ENCODE data around the gene ZNF625.
"Not testable (repeated sequence)": the region's sequence is repeated elsewhere in the genome, so short reads cannot be mapped to it uniquely, and the experiment has no call there.

The ZNF625 gene

GRCh38 chr19:12137221-12137940 is 19.2 kb downstream of the ZNF625 start:
- no peak for DNase-seq (ENCODE audit: low read depth)

- DNase-seq (ENCODE audit: low read depth): no peak
Measured at GRCh38 chr19:12133069-12133468, 23.5 kb downstream of the ZNF625 start.

- DNase-seq (ENCODE audit: low read depth): no peak
Measured at GRCh38 chr19:12126707-12127106, 29.8 kb downstream of the ZNF625 start.

GRCh38 chr19:12117201-12117970 is 39.1 kb downstream of the ZNF625 start:
- DNase-seq (ENCODE audit: low read depth): no peak

- DNase-seq (ENCODE audit: low read depth): no peak
Measured at GRCh38 chr19:12113121-12113520, 43.4 kb downstream of the ZNF625 start.

GRCh38 chr19:12112701-12113100 is 43.8 kb downstream of the ZNF625 start:
- no peak for DNase-seq (ENCODE audit: low read depth)

- no peak for DNase-seq (ENCODE audit: low read depth)
Measured at GRCh38 chr19:12111943-12112637, 44.4 kb downstream of the ZNF625 start.

- no peak for DNase-seq (ENCODE audit: low read depth)
Measured at GRCh38 chr19:12111176-12111575, 45.4 kb downstream of the ZNF625 start.

GRCh38 chr19:12103909-12104308 is 52.6 kb downstream of the ZNF625 start:
- DNase-seq (ENCODE audit: low read depth): not testable (repeated sequence)

- DNase-seq (ENCODE audit: low read depth): no peak
Measured at GRCh38 chr19:12098040-12098439, 58.5 kb downstream of the ZNF625 start.

- no peak for DNase-seq (ENCODE audit: low read depth)
Measured at GRCh38 chr19:12095111-12095790, 61.3 kb downstream of the ZNF625 start.
